ENCODE results near the gene SERPINA3. TPM values are rescaled to one million over a fixed set of nuclear protein-coding genes. Genes with fewer than 3 reads are reported as not detected.

The SERPINA3 gene
- total RNA-seq, 5 donors from 2014 or later (not counting 1 experiment from before 2014, with no cell fraction given) = 4.0 to 6.1 (median 4.4) TPM; not detected in 2

DNA sequence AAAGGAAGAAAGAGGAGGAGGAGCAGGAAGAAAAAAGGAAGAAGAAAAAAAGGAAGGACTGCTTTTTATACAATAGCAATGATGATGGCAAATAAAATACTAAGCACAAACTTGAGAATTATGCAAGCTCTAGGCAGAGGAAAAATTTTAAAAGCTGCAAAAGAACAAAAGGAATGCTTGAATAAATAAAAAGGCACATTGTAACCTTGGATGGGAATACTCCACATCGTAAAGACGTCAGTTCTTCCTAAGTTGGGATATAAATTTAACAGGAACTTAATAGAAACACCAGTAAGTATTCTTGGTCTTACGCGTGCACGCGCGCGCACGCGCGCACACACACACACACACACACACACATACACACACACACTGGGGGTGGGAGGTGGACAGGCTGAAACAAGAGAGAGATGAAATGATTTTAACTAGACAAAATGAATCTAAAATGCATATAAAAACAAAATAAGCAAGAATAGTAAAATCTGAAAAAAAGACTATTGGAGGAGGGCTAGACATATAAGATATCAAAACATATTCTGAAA, 43.0 kb downstream of the SERPINA3 start:
- Mint-ChIP-seq H3K27ac (no peak overlapping the region), H3K9me3 (no peaks in the 10 kb centered on the region), H3K36me3 (no peaks in the 10 kb centered on the region), H3K4me1 (no peaks in the 10 kb centered on the region), H3K4me3 (no peak overlapping the region), H3K27me3 (peaks cover 7 to 9% of the 10 kb centered on the region in 2 donors)
- Histone ChIP-seq H3K27ac (ENCODE audit: low read length) (no peak overlapping the region), H3K27me3 (replicated peaks in 1 of 2; ENCODE audit: control insufficient read depth in 2 of 2, extremely low read depth in 1 of 2, insufficient read depth in 2 of 2, low read length in 1 of 2) (peaks cover 0 to under 1% of the 10 kb centered on the region in 2 experiments), H3K4me3 (ENCODE audit: control insufficient read depth in 1 of 2, extremely low read depth in 1 of 2, low read length in 1 of 2) (no peak overlapping the region), H3K36me3 (ENCODE audit: control insufficient read depth in 2 of 2, extremely low read depth in 1 of 2, insufficient read depth in 1 of 2, low read length in 1 of 2) (no peaks in the 10 kb centered on the region), H3K9me3 (no peaks in the 10 kb centered on the region), H3K4me1 (ENCODE audit: control insufficient read depth in 1 of 2, extremely low read depth in 1 of 2, insufficient read depth in 2 of 2, low read length in 2 of 2) (no peaks in the 10 kb centered on the region)
- ChIA-PET CTCF (interaction anchor here in 1 of 2 donors (0.6 kb wide), 1 partner anchor 420 kb away, joined by 6 read pairs; no protein-coding TSS in a partner anchor), POLR2A (no interaction called here)
- WGBS (ENCODE audit: insufficient coverage) = no CpG with 5 or more reads among the region's 11 CpGs
- no peak for DNase-seq
- ATAC-seq (replicated peaks in 1 of 4) = no peak

DNA sequence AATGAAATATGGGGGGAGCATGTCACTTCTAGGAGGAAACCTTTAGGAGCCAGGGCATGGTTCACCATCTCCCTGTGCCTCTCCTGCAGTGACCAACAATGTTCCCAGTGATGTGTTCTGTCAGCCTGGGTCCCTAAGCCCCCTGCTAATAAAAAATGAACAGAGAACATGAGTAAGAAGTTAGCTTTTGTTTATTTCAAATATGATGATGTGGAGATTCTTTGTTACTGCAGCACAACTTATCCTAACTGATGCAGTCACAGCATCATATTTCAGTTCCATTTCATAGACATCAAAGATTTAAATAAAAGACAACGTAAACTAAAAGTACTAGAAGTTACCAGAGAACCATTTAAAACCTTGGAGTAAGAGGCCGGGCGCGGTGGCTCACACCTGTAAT, 43.9 kb downstream of the SERPINA3 start:
- CTCF ChIA-PET = no interaction called here
- ATAC-seq (replicated peaks in 1 of 4) (no peak), DNase-seq (no peak)
- Histone ChIP-seq H3K9me3 (no peaks in the 10 kb centered on the region), H3K4me1 (ENCODE audit: control insufficient read depth in 1 of 2, extremely low read depth in 1 of 2, insufficient read depth in 2 of 2, low read length in 2 of 2) (no peaks in the 10 kb centered on the region), H3K36me3 (ENCODE audit: control insufficient read depth in 2 of 2, extremely low read depth in 1 of 2, insufficient read depth in 1 of 2, low read length in 1 of 2) (no peaks in the 10 kb centered on the region), H3K4me3 (ENCODE audit: control insufficient read depth in 1 of 2, extremely low read depth in 1 of 2, low read length in 1 of 2) (no peak overlapping the region), H3K27ac (ENCODE audit: low read length) (no peak overlapping the region), H3K27me3 (replicated peaks in 1 of 2; ENCODE audit: control insufficient read depth in 2 of 2, extremely low read depth in 1 of 2, insufficient read depth in 2 of 2, low read length in 1 of 2) (peaks cover 0 to 2% of the 10 kb centered on the region in 2 experiments)
- POLR2A ChIA-PET = no interaction called here
- Mint-ChIP-seq H3K4me3 (no peak overlapping the region), H3K27me3 (peaks cover 13% of the 10 kb centered on the region in 2 donors), H3K36me3 (no peaks in the 10 kb centered on the region), H3K27ac (no peak overlapping the region), H3K9me3 (no peaks in the 10 kb centered on the region), H3K4me1 (no peaks in the 10 kb centered on the region)
- 95% methylated on average over 3 of the region's 4 CpGs for WGBS (ENCODE audit: insufficient coverage)

DNA sequence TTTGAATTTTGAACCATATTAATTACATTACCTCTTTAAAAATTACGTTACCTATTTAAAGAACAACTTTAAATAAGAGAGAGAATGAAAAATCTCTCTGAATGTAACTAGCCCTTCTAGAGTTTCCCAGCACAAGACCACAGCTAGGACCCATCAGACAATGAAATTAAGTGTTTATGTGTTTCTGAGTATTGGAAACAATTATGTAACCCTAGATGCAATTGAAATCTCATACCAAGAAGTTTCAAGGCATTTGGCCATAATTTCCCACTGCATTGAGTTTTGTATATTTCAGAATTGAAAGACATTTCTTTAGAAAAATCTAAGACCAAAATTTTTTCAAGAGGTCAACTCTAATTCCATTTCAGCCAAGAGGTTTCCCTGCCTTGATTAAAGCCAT, 47.1 kb downstream of the SERPINA3 start:
- Mint-ChIP-seq H3K4me1 (no peaks in the 10 kb centered on the region), H3K36me3 (no peaks in the 10 kb centered on the region), H3K27me3 (peaks cover 21 to 30% of the 10 kb centered on the region in 2 donors), H3K9me3 (peaks cover 0 to 8% (median 0%) of the 10 kb centered on the region in 3 donors), H3K4me3 (no peak overlapping the region), H3K27ac (no peak overlapping the region)
- Histone ChIP-seq H3K4me3 (ENCODE audit: control insufficient read depth in 1 of 2, extremely low read depth in 1 of 2, low read length in 1 of 2) (no peak overlapping the region), H3K4me1 (ENCODE audit: control insufficient read depth in 1 of 2, extremely low read depth in 1 of 2, insufficient read depth in 2 of 2, low read length in 2 of 2) (no peaks in the 10 kb centered on the region), H3K27me3 (replicated peaks in 1 of 2; ENCODE audit: control insufficient read depth in 2 of 2, extremely low read depth in 1 of 2, insufficient read depth in 2 of 2, low read length in 1 of 2) (peaks cover 2 to 7% of the 10 kb centered on the region in 2 experiments), H3K36me3 (ENCODE audit: control insufficient read depth in 2 of 2, extremely low read depth in 1 of 2, insufficient read depth in 1 of 2, low read length in 1 of 2) (no peaks in the 10 kb centered on the region), H3K27ac (ENCODE audit: low read length) (no peak overlapping the region), H3K9me3 (no peaks in the 10 kb centered on the region)
- no CpG with 5 or more reads among the region's 1 CpG for WGBS (ENCODE audit: insufficient coverage)
- ChIA-PET POLR2A (no interaction called here), CTCF (no interaction called here)
- DNase-seq (no peak), ATAC-seq (replicated peaks in 1 of 4) (no peak)

DNA sequence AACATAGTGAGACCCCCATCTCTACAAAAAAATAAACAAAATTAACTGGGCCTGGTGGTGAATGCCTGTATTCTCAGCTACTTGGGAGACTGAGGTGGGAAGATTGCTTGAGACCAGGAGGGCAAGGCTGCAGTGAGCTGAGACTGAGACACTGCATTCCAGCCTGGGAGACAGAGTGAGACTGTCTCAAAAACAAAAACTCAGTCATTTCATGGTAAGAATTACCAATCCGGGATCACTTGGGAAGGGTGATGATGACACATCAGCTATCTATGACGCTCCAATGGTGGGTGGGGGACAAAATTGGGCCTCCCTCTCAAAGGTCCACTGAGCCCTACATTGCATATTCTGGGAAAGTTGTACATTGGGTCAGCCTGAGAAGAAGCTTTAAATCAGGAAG, 47.7 kb downstream of the SERPINA3 start:
- H3K4me3 Mint-ChIP-seq = no peak overlapping the region
- Histone ChIP-seq H3K4me1 (ENCODE audit: control insufficient read depth in 1 of 2, extremely low read depth in 1 of 2, insufficient read depth in 2 of 2, low read length in 2 of 2) (no peaks in the 10 kb centered on the region), H3K27ac (ENCODE audit: low read length) (no peak overlapping the region), H3K9me3 (no peaks in the 10 kb centered on the region), H3K4me3 (ENCODE audit: control insufficient read depth in 1 of 2, extremely low read depth in 1 of 2, low read length in 1 of 2) (no peak overlapping the region), H3K36me3 (ENCODE audit: control insufficient read depth in 2 of 2, extremely low read depth in 1 of 2, insufficient read depth in 1 of 2, low read length in 1 of 2) (no peaks in the 10 kb centered on the region), H3K27me3 (replicated peaks in 1 of 2; ENCODE audit: control insufficient read depth in 2 of 2, extremely low read depth in 1 of 2, insufficient read depth in 2 of 2, low read length in 1 of 2) (peaks cover 2 to 11% of the 10 kb centered on the region in 2 experiments)
- ChIA-PET CTCF (no interaction called here), POLR2A (no interaction called here)
- no peaks in the 10 kb centered on the region for H3K4me1 Mint-ChIP-seq
- no peak for ATAC-seq (replicated peaks in 1 of 4)
- H3K36me3 Mint-ChIP-seq = no peaks in the 10 kb centered on the region
- no CpG with 5 or more reads among the region's 2 CpGs for WGBS (ENCODE audit: insufficient coverage)
- DNase-seq = no peak
- no peak overlapping the region for H3K27ac Mint-ChIP-seq
- peaks cover 0 to 8% (median 0%) of the 10 kb centered on the region in 3 donors for H3K9me3 Mint-ChIP-seq
- peaks cover 21 to 33% of the 10 kb centered on the region in 2 donors for H3K27me3 Mint-ChIP-seq

DNA sequence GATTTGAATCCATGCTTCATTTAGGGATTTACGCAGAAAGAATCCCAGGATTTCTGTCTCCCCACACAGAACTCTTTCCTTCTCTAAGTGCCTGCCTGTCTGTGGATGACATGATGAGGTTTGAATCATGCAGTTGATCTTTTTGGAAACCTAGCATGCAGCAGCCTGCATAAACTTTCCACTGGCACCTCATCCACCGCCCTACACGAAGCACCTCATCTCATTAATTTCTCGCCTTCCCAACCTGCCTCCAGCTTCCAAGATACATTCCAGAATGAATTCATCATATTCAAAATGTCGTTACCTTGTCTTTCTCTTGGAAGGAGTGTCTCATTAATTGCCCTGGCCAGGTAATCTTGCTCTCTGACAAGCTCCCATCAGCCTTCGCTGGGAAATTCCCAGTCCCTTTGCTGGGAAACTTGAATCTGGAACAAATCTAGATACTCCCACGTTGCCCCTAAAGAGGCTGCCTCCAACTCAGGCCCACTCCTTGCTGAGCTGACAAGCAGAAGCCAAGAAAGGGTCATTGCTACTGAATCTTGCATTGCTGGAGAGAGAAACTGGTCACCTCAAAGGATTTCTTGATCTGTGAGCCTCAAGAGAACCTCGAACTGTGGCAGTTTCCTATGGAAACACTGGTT, 48.2 kb downstream of the SERPINA3 start:
- H3K27me3 Mint-ChIP-seq = peaks cover 21 to 36% of the 10 kb centered on the region in 2 donors

DNA sequence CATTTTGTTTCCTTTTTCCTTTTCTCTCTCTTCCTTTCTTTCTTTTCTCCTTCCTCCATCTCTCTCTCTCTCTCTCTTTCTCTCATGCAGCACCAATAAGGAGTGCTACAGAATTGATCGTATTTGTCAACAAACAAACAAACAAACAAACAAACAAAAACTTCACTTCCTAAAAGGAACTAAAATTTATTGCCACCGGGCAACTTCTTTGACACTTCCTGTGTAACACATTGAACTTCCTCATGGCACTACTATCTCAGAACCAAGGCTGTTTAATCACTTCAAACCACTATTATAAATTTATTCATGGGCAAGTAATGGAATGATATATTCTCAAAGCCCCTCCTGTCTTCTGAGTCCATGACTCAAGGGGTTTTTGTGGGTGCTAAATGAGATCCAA, 51.3 kb downstream of the SERPINA3 start:
- Histone ChIP-seq H3K4me1 (ENCODE audit: control insufficient read depth in 1 of 2, extremely low read depth in 1 of 2, insufficient read depth in 2 of 2, low read length in 2 of 2) (no peaks in the 10 kb centered on the region), H3K4me3 (ENCODE audit: control insufficient read depth in 1 of 2, extremely low read depth in 1 of 2, low read length in 1 of 2) (no peak overlapping the region), H3K27me3 (replicated peaks in 1 of 2; ENCODE audit: control insufficient read depth in 2 of 2, extremely low read depth in 1 of 2, insufficient read depth in 2 of 2, low read length in 1 of 2) (peaks cover 2 to 13% of the 10 kb centered on the region in 2 experiments), H3K27ac (ENCODE audit: low read length) (no peak overlapping the region), H3K36me3 (ENCODE audit: control insufficient read depth in 2 of 2, extremely low read depth in 1 of 2, insufficient read depth in 1 of 2, low read length in 1 of 2) (no peaks in the 10 kb centered on the region), H3K9me3 (no peaks in the 10 kb centered on the region)
- Mint-ChIP-seq H3K36me3 (no peaks in the 10 kb centered on the region), H3K27ac (no peak overlapping the region), H3K9me3 (peaks cover 0 to 8% (median 0%) of the 10 kb centered on the region in 3 donors), H3K4me1 (no peaks in the 10 kb centered on the region), H3K4me3 (no peak overlapping the region), H3K27me3 (peaks cover 31 to 36% of the 10 kb centered on the region in 2 donors)
- ChIA-PET POLR2A (no interaction called here), CTCF (no interaction called here)
- DNase-seq = no peak
- no peak for ATAC-seq (replicated peaks in 1 of 4)
- WGBS (ENCODE audit: insufficient coverage) = no CpG with 5 or more reads among the region's 2 CpGs

More for the DNA sequence above, 48.2 kb downstream of the SERPINA3 start:
- no peaks in the 10 kb centered on the region for H3K36me3 Mint-ChIP-seq
- no peak overlapping the region for H3K27ac ChIP-seq (ENCODE audit: low read length)
- no peak for ATAC-seq (replicated peaks in 1 of 4)
- no peaks in the 10 kb centered on the region for H3K36me3 ChIP-seq (ENCODE audit: control insufficient read depth in 2 of 2, extremely low read depth in 1 of 2, insufficient read depth in 1 of 2, low read length in 1 of 2)
- peaks cover 2 to 13% of the 10 kb centered on the region in 2 experiments for H3K27me3 ChIP-seq (replicated peaks in 1 of 2; ENCODE audit: control insufficient read depth in 2 of 2, extremely low read depth in 1 of 2, insufficient read depth in 2 of 2, low read length in 1 of 2)
- POLR2A ChIA-PET = no interaction called here
- no peaks in the 10 kb centered on the region for H3K9me3 ChIP-seq
- 62% methylated on average over 6 of the region's 8 CpGs for WGBS (ENCODE audit: insufficient coverage)
- no peak overlapping the region for H3K27ac Mint-ChIP-seq
- no peak overlapping the region for H3K4me3 ChIP-seq (ENCODE audit: control insufficient read depth in 1 of 2, extremely low read depth in 1 of 2, low read length in 1 of 2)
- H3K9me3 Mint-ChIP-seq = peaks cover 0 to 8% (median 0%) of the 10 kb centered on the region in 3 donors
- CTCF ChIA-PET = no interaction called here
- H3K4me1 Mint-ChIP-seq = no peaks in the 10 kb centered on the region
- H3K4me3 Mint-ChIP-seq = no peak overlapping the region
- no peaks in the 10 kb centered on the region for H3K4me1 ChIP-seq (ENCODE audit: control insufficient read depth in 1 of 2, extremely low read depth in 1 of 2, insufficient read depth in 2 of 2, low read length in 2 of 2)
- no peak for DNase-seq
